A673 (cell line): ENCODE measurements around the gene PHTF2. TPM values are rescaled to one million over a fixed set of nuclear protein-coding genes. Genes with fewer than 3 reads are reported as not detected.

Experiments
- BruUV-seq: library from RNA; stranded (reverse); fragments of 400-500 nt; replicated peaks from 2 replicates; lab custom pipeline; 2021; lab: Mats Ljungman, UMichigan
- CTCF ChIA-PET: fragments of 300-600 bp; sonication (Branson Sonifier 250); formaldehyde crosslinking; loops from one replicate; lab custom pipeline; 2022; ENCODE audit warnings: antibody characterized with exemption; lab: Charles Lee
- POLR2A ChIA-PET: fragments of 300-600 bp; sonication (Branson Sonifier 250); formaldehyde crosslinking; loops from one replicate; lab custom pipeline; 2022; ENCODE audit warnings: antibody characterized with exemption; ENCODE audit not compliant: low non-redundant PET; lab: Charles Lee
- DNase-seq: peaks from one replicate; pipeline ENCODE4 v3.0.0-alpha.2; 2015; ENCODE audit warnings: low spot score
- H3K27ac ChIP-seq: fragments of 200-600 bp; sonication (generic); 2 replicates; pipeline ENCODE4 v1.5.1; 2016; ENCODE audit warnings: mixed run types, low read depth, mild to moderate bottlenecking, mixed read lengths, antibody characterized with exemption, low read length; ENCODE audit not compliant: poor library complexity, severe bottlenecking
- H3K27me3 ChIP-seq: fragments of 200-600 bp; sonication (generic); replicated peaks from 2 replicates; pipeline ENCODE4 v1.6.1; 2017; ENCODE audit warnings: mixed run types, low read depth, mild to moderate bottlenecking, mixed read lengths, antibody characterized with exemption, low read length; ENCODE audit not compliant: insufficient read depth, poor library complexity
- H3K36me3 ChIP-seq: fragments of 200-600 bp; sonication (generic); 2 replicates; pipeline ENCODE4 v1.6.1; 2016; ENCODE audit warnings: mixed run types, mild to moderate bottlenecking, mixed read lengths, antibody characterized with exemption, low read length; ENCODE audit not compliant: insufficient read depth, poor library complexity, severe bottlenecking
- H3K4me1 ChIP-seq: fragments of 200-600 bp; sonication (generic); 2 replicates; pipeline ENCODE4 v1.6.1; 2017; ENCODE audit warnings: mixed run types, mild to moderate bottlenecking, mixed read lengths, antibody characterized with exemption, low read length; ENCODE audit not compliant: insufficient read depth, poor library complexity, severe bottlenecking
- H3K4me3 ChIP-seq: fragments of 200-600 bp; sonication (generic); 2 replicates; pipeline ENCODE4 v1.5.1; 2016; ENCODE audit warnings: low read depth, mixed run types, mild to moderate bottlenecking, mixed read lengths, low read length; ENCODE audit not compliant: poor library complexity, severe bottlenecking
- H3K9me3 ChIP-seq: fragments of 200-600 bp; sonication (generic); 2 replicates; pipeline ENCODE4 v1.6.1; 2016; ENCODE audit warnings: mixed run types, low read depth, mild to moderate bottlenecking, mixed read lengths, antibody characterized with exemption, low read length; ENCODE audit not compliant: poor library complexity, severe bottlenecking
- EZH2 ChIP-seq: fragments of 200-600 bp; sonication (generic); IDR thresholded peaks from 2 replicates; pipeline ENCODE4 v1.6.1; 2017; ENCODE audit warnings: borderline replicate concordance, low read depth, mild to moderate bottlenecking, mixed read lengths, antibody characterized with exemption, low read length; ENCODE audit not compliant: poor library complexity, severe bottlenecking
- intact Hi-C: fragments of 100-400 bp; cut with micrococcal nuclease; formaldehyde crosslinking; loops from one replicate; pipeline ENCODE4 v1.10.0; 2022; ENCODE audit not compliant: unreplicated experiment
- total RNA-seq: library from RNA; stranded (reverse); gene quantifications from 2 replicates; pipeline ENCODE4 v1.2.3, GENCODE V29; 2021
- TF ChIP-seq, protein P1 (sequence below): fragments of 300-800, 200-600 bp; sonication (generic); conservative IDR thresholded peaks from 2 replicates; pipeline ENCODE4 v1.5.1; 2017; ENCODE audit warnings: low read depth, mild to moderate bottlenecking, antibody characterized with exemption, low read length, moderate library complexity, mixed read lengths

The PHTF2 gene
- total RNA-seq, 1 experiment from 2014 or later = 36.6 TPM

DNA sequence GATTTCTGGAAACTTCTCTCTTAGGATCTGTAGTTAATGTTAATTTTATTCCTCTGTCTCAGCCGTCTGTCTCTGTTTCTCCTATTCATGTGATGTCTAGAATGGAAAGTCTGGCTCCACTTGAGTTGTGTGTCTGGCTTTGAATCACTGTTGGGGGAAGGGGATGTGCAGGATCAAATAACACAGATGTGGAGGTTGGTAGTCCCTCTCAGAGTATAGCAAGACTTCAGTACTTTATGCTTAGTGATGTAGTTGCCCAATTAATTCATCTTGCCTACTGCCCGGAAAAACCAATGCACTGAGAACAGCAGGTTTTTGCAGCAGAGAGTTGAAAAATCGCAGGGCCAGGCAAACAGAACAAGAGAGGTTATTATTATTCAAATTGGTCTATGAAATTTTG, 79.2 kb downstream of the PHTF2 start:
- H3K36me3 ChIP-seq = no peaks in the 10 kb centered on the region
- H3K9me3 ChIP-seq = no peaks in the 10 kb centered on the region
- POLR2A ChIA-PET = no interaction called here

DNA sequence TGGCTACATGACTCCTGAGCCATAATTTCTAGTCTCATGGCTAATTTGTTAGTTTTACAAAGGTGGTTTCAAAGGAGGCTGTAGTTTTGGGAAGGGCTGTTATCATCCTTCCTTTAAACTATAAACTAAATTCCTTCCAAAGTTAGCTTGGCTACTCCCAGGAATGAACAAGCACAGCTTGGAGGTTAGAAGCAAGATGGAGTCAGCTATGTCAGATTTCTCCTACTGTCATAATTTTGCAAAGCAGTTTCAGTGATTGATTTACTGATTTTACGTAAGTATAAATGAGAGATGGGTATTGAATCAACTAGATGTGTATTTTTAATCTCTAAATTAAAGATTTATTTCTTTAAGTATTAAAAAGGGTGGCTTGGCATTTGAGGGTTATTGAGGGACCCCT, 79.9 kb downstream of the PHTF2 start:
- intact Hi-C loops = no loop called here
- BruUV-seq = no TSS peak
- ChIA-PET CTCF (no interaction called here), POLR2A (no interaction called here)
- TF ChIP-seq, protein P1, sequence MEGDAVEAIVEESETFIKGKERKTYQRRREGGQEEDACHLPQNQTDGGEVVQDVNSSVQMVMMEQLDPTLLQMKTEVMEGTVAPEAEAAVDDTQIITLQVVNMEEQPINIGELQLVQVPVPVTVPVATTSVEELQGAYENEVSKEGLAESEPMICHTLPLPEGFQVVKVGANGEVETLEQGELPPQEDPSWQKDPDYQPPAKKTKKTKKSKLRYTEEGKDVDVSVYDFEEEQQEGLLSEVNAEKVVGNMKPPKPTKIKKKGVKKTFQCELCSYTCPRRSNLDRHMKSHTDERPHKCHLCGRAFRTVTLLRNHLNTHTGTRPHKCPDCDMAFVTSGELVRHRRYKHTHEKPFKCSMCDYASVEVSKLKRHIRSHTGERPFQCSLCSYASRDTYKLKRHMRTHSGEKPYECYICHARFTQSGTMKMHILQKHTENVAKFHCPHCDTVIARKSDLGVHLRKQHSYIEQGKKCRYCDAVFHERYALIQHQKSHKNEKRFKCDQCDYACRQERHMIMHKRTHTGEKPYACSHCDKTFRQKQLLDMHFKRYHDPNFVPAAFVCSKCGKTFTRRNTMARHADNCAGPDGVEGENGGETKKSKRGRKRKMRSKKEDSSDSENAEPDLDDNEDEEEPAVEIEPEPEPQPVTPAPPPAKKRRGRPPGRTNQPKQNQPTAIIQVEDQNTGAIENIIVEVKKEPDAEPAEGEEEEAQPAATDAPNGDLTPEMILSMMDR = no peak
- no peak for TF ChIP-seq EZH2
- Histone ChIP-seq H3K27me3 (no peaks in the 10 kb centered on the region), H3K4me3 (no peak overlapping the region), H3K27ac (no peak overlapping the region), H3K9me3 (no peaks in the 10 kb centered on the region), H3K4me1 (no peaks in the 10 kb centered on the region), H3K36me3 (no peaks in the 10 kb centered on the region)
- no peak for DNase-seq

More for the DNA sequence above, 79.2 kb downstream of the PHTF2 start:
- BruUV-seq = no TSS peak
- Histone ChIP-seq H3K4me3 (no peak overlapping the region), H3K4me1 (no peaks in the 10 kb centered on the region), H3K27ac (no peak overlapping the region), H3K27me3 (no peaks in the 10 kb centered on the region)
- CTCF ChIA-PET = no interaction called here
- no peak for TF ChIP-seq EZH2
- TF ChIP-seq, protein P1 = no peak
- peak; percentile 20 for DNase-seq
- intact Hi-C loops = no loop called here

DNA sequence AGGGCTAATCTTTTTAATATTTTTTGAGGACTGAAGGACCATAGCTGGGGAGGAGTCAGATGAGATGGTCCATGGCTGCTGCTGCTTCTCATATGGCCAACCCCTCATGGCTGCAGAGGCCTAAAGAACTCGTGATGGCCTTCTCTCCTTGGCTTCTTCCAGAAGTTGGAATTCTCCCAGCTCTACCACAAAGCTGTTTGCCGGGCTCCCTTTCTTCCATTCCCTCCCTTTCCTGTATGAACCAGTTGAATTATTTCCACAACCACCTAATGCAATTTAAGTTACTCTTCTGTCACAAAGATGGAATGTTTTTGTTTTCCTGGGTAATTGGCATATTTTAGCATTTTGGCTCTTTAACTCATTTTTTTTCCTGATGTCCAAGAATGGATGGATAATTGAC, 80.7 kb downstream of the PHTF2 start:
- no TSS peak for BruUV-seq
- no peak for DNase-seq
- no peak for TF ChIP-seq EZH2
- TF ChIP-seq, protein P1 = no peak
- Histone ChIP-seq H3K4me1 (no peaks in the 10 kb centered on the region), H3K27ac (no peak overlapping the region), H3K4me3 (no peak overlapping the region), H3K27me3 (no peaks in the 10 kb centered on the region), H3K36me3 (no peaks in the 10 kb centered on the region), H3K9me3 (no peaks in the 10 kb centered on the region)
- ChIA-PET CTCF (no interaction called here), POLR2A (no interaction called here)
- intact Hi-C loops = no loop called here
